Kasumi-1 (cell line): Measurements from ENCODE around the gene PDCD1.
"Not testable (repeated sequence)": the region's sequence is repeated elsewhere in the genome, so short reads cannot be mapped to it uniquely, and the experiment has no call there.

Experiments used
- DNase-seq, 2 experiments: peaks; one replicate each; lab custom pipeline; 2025; lab: John Stamatoyannopoulos, UW

Gene PDCD1

DNA sequence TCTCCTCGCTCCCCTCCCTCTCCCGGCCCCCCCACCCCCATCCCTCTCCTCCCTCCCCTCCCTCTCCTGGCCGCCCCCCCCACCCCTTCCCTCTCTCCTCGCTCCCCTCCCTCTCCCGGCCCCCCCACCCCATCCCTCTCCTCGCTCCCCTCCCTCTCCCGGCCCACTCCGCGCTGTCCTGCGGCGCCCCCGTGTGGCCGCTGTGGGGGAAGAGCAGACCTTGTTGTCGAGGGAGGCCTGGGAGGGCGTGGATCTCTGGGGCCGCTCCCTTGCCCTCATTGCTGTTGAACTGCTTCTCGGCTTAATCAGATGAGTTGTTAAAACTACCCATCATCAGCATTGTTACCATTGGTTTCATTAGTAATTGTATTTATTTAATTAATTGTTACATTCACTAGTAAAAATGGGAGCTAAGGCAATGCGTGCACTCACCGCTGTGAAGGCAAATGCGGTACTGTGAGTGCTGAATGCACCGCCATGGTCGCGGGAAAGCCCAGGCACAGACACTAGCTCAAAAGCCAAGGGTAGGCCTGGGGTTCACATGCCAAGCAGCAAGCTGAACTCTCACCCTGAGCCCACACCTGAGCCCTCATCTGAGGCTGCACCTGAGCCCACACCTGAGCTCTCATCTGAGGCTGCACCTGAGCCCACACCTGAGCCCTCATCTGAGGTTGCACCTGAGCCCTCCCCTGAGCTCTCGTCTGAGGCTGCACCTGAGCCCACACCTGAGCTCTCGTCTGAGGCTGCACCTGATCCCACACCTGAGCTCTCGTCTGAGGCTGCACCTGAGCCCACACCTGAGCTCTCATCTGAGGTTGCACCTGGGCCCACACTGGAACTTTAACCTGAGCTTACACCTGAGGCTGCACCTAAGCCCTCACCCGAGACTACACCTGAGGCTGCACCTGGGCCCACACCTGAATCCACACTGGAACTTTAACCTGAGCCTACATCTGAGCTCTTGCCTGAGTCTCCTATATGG lies 19.6 kb upstream of the PDCD1 start:
- peak; percentile 35 to 40 for DNase-seq

DNA sequence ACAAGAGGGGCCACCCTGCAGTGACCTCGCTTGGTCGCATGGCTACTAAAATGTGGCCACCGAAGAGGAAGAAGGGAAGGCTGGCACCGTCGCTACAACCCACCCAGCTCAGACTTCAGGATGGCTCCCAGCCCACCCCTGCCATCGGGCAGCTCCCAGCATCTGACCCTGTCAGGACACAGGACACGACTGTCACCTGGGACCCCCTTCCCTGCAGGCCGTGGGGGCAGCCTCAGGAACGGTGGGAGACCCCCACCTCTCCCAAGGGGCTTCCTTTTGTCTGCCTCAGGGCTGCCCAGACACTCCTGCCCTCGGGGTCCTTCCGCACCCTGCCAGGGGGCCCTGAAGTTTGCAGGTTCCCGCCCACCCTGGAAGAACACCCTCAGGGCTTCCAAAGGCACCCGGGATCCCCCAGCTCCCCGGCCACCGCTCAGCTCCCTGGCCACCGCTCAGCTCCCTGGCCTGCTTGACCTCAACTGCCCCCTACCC lies 18.5 kb upstream of the PDCD1 start:
- DNase-seq = no peak

DNA sequence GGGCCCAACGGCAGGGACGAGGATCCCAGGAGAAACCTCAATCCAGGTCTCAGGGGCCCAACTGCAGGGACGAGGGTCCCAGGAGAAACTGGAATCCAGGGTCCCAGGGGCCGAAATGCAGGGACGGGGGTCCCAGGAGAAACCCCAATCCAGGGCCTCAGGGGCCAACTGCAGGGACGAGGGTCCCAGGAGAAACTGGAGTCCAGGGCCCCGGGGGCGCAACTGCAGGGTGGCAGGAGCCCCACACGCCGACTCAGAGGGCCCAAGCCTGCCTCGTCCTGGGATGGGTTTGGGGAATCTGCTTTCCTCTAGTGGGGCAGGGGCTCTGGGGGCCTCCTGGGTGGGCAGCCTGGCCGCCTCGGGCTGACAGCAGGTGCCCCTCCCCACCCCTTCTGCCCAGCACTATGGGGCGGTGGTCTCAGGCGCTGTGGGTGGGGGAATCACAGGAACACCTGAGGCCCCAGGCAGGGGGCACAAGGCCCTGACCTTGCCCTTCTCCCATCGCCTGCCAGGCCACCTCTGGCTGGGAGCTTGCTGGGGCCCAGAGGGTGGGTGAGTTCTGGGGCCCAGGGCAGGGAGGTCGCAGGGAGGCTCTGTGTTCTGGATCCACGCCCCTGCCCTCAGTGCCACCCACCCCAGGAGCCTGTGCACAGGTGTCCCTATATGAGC lies 18.0 kb upstream of the PDCD1 start:
- no peak for DNase-seq

DNA sequence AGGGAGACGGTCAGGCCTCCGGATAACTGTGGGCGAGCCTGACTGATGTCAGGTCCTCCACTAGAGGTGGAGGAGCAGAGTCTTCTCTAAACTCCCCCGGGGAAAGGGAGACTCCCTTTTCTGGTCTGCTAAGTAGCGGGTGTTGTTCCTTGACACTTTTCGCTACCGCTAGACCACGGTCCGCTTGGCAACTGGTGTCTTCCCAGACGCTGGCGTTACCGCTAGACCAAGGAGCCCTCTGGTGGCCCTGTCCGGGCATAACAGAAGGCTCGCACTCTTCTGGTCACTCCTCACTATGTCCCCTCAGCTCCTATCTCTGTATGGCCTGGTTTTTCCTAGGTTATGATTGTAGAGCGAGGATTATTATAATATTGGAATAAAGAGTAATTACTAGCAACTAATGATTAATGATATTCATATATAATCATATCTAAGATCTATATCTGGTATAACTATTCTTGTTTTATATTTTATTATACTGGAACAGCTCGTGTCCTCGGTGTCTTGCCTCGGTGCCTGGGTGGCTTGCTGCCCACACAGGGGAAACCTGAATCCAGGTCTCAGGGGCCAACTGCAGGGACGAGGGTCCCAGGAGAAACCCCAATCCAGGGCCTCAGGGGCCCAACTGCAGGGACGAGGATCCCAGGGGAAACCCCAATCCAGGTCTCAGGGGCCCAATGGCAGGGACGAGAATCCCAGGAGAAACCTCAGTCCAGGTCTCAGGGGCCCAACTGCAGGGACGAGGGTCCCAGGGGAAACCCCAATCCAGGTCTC lies 17.2 kb upstream of the PDCD1 start:
- DNase-seq = not testable (repeated sequence)

DNA sequence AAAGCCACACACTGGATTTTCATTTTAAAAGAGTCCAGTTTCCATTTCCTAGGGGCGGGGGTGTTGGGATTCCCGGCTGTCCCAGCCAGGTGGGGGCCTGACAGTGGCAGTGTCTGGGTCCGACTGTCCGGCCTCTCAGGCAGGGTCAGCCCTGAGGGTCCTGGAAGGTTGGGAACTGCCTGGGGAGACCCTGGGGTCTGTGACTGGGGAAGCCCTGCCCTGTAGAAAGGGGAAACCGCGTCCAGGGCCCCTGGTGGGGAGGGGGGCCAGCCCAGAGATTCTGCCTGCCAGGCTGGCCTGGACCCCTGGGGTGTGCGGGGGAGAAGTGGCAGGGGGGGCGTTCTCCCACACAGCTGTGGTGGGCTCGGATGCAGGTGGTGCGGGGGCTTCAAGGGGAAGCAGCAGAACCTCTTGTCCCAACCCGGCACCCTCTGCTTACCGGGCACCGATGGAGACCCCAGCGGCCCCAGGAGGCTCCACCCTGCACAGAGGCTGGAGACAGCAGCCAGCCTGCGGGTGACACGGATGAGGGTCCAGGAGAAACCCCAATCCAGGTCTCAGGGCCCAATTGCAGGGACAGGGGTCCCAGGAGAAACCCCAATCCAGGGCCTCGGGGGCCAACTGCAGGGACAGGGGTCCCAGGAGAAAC lies 15.7 kb upstream of the PDCD1 start:
- no peak for DNase-seq

DNA sequence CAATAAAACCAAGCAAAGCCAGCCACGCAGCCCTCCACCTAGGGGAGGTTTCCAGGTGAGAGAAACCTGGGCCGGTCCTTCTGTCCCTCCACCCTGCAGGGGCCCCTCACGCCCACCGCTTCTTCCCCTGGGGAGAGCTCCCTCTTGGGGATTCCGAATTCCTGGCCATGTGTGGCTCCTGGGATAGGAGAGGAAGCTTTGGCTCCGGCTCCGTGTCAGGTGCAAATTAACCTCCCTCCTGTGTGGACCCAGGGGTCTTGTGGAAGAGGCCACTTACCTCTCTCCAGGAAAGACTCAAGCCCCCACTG lies 15.1 kb upstream of the PDCD1 start:
- no peak for DNase-seq

DNA sequence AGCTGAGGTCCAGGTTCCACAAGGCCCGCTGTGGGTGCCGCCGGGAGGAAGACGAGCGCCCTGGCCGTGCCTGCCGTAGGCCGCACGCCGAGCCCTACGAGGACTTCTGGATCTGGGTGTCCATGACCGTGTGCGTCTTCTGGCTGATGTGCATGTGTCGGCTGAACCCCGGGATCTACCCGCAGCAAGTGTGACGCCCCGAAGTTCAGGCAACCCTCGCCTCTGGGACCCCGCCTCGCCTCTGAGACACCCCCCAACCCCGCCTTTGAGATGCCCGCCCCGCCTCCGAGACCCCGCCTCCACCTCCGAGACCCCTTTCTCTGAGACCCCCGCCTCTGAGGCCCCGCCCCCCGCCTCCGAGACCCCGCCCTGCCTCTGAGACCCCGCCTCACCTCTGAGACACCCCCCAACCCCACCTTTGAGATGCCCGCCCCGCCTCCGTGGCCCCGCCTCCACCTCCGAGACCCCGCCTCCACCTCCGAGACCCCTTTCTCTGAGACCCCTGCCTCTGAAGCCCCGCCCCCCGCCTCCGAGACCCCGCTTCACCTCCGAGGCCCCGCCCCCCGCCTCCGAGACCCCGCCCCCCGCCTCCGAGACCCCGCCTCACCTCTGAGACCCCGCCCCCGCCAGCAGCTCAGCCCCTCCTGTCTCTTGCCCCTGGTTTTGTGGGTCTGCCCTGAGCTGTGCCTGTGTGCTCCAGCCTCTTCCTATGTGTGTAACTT lies 14.5 kb upstream of the PDCD1 start:
- DNase-seq = no peak

DNA sequence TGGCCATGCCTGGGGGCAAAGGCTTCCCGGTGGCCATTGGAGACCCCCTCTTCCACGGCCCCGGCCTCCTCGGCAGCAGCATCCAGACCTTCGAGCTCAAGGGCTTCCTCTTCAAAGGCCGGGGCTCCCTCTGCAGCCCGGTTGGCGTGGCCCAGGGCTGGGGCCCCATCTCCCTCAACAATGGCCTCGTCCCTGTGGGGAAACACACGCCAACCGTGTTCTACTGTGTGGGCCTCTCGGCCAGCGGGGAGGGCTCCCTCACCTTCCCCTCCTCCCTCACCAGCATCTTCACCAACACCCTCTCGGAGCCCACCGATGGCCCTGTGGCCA lies 13.6 kb upstream of the PDCD1 start:
- DNase-seq = no peak

DNA sequence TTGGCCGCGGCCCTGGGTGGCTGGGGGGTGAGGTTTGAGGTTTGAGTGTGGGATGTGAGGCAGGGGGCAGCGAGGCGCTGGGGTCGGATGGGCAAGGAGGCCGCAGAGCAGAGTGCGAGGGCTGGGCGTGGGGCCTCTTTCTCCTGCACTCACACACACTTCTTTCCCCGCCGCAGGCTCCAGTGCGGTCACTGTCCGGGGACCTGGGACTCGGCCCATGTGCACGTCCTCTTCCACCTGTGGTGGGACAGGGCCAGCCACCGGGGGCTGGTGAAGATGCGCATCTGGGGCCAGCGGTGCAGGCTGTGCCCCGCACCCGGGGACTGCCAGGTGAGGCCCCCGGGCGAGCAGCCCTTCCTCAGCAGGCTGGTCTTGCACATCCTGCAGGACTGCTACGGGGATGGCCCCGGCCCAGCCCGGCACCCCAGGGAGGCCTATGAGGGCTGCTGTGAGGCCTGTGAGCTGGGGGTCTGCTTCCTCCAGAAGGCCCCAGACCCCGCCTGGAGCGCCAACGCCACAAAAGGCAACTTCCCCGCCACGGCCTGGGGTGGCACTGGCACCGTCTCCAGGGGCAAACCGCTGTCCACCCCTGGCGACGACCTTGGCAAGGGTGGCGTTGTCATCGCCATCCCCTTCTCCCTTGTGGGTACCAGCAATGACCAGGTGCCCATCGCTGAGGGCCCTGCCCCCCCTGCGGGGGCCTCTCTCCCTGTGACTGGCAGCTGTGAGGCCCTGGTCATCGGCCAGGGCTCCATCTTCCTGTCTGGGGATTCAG lies 13.0 kb upstream of the PDCD1 start:
- DNase-seq = no peak

DNA sequence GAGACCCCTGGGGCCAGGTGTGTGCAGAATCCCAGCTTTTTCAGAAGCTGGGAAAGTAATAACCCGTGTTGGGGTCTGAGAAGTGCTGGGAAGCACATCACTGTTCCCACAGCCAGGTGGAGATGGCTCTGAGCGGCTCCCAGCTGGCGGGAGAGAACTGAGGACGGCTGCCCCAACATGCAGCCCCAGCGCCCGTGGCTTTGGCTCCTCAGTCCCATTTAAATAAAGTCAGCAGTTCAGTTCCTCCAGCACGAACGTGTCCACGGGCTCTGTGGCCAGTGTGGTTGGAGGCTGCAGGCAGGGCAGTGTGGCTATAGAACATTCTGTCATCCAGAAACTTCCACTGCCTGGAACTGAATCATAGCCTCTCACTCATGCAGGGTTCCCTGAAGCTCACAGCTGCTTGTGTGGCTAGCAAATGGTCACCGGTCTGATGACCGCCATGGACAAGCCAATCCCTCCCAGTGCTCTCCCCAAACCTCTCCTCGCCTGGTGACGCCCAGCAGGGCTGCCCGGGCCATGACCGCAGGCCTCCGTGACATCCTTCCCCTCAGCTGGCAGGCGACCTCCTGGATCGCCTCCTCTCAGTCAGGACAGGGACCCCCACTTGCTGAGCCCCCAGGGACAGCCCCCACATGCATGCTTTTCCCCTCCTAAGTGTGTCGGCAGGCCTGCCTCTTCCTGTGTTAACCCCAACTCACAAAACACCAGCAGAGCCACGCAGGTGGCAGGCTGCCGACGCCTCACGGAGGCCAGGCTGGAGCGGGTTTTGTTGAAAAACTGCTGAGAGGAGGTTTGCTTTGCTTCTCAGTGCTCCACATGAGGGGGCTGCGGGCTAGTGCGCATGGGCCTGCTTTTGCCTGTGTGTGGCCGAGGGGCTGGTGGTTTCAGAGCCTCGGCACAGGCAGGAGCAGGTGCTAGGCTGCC lies 12.2 kb upstream of the PDCD1 start:
- DNase-seq = no peak

DNA sequence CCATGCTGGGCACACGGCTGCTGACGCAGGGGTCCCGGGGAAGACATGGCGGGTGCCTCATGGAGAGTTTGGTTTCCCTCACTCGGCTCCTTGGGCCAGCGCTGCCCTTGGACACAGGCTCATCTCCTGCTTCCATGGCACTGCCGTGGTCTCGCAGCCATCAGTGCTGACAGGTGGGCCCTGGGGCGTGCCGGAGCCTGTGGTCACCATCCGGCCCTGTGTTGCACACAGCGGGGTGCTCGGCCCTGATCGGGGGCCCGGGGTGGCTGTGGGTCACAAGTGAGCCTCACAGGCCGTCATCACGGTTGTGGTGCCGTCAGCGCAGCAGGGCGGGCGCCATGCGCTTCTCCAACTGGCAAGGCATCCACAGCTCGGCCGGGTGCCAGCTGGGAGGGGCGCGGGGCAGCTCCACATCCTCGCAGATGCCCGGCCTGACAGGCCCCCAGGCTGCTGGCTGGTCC lies 11.4 kb upstream of the PDCD1 start:
- DNase-seq = no peak

DNA sequence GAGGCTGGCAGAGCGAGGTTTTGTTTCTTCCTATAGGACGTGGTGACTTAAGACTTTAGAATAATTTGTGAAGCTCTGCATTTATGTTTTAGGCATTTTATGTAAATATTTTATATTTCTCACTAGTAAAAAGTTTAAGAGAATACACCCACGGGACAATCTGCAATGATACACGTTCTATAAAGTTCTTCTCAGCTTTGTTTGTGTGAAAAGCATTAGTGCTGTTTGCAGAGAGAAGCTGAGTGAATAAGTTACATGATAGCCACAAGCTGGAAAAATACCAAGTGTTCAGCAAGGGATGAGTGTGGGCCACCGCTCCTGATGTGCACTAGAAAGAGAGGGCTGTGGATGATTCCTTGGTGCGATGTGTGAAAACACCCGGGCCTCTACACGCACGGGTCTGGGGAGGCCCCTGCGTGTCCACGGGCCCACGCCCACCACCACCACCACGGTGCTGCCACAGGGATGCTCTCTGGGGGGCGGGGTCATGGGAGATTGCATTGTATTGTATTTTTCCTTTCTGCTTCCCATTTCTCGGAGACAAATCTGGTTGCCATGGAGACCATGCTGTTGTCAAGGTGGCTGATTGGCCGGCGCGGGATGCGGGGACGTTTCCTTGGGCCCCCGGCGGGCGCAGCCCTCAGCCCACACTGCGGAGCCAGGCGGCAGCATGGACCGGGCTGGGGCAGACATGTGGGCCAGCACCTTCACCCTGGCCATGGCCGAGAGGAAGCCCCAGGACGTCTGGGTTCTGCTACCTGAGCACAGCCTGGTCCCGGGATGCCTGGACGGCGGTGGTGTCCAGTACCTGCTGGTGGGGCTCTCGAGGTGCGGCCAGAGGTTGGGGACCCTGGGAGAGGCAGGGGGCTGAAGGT lies 10.6 kb upstream of the PDCD1 start, which contains the start of gene RTP5:
TSS of gene RTP5 (plus strand) at position 643 of the 875 bp plus-strand sequence. CDS start at position 671, 28 bp downstream.
- no peak for DNase-seq

DNA sequence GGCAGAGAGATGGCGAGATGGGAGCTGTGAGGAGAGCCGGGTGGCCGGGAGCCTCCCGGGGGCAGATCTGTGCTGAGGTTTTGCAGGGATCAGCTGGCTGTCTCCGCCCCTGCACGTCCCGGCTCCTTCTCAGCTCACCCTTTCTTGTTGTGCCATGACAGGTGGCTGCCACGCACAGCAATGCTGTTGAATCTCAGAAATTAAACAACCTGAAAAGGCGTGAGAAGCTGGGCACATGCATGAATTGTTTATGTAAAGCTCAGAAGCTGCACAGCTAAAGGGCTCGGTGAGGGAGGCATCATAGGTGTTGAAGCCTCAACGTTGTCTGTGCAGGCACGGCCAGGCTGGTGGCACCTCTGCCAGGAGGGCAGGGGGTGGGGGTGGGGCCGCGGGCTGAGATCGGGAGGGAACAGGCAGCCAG lies 10.0 kb upstream of the PDCD1 start:
- DNase-seq = no peak

DNA sequence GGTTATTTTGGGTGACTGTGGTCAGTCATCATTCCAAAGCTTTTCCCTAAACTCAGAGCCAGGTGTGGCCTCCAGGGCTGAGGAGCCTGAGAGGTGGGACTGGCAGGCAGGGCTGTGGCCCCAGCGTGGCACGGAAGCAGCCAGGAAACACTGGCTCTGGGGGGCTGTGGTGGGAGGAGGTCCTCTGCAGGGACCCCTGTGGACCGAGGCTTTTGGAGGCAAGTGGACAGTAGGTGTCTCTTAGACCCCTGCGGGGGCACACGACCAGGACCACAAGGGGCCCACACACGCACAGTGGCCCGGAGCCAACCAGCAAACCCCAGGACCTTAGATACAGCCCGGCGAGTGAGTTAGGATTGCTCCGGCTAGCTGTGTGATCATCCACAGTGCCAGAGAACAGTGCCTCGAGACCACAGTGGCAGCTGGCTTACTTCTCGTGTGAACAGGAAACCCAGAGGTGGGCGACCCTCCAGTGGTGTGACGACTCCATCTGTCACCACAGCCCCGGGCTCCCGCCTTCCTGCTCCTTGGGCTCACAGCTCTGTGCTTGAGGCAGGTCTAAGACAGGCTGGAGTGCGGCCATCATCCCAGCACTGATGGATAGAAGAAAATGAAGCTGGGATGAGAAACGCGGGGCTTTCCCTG lies 9.2 kb upstream of the PDCD1 start:
- DNase-seq = no peak

DNA sequence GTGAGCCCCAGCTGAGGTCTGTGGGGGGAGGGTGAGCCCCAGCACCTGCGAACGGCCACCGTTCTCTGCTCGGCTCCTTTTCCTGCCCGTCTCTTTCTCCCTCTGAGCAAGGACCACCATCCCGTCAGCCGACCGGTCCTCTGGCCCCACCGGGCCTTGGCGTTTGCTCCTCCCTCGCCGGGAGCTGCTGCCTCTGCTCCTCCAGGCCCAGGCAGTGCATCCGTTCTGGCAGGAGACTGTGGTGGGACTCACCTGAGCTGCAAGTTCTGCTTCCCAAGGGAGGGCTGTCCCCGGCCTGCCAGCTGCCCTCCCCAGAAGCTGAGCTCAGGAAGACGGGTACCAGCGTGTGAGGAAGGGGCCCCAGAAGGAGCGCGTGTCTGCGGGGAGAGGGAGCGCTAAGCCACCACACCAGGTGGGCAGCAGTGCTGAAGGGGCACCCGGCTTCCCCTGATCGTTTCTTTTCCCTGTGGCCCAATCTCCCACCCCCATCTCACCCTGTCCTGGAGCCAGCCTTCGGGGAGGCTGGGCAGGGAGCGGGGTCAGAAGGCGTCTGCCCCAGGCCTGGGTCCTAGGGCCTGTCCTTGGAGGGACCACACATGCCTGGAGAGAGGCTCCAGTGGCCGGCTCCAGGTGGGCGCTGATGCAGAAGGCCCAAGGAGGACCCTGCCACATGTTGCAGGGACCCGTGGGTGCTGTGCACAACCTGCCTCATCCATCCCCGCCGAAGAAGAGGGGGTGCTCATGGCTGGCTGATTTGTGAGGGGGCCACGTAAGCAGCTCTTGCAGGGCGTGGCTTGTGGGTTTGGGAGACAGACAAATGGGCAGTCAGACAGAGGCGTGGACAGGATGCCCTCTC lies 8.3 kb upstream of the PDCD1 start:
- DNase-seq = no peak

DNA sequence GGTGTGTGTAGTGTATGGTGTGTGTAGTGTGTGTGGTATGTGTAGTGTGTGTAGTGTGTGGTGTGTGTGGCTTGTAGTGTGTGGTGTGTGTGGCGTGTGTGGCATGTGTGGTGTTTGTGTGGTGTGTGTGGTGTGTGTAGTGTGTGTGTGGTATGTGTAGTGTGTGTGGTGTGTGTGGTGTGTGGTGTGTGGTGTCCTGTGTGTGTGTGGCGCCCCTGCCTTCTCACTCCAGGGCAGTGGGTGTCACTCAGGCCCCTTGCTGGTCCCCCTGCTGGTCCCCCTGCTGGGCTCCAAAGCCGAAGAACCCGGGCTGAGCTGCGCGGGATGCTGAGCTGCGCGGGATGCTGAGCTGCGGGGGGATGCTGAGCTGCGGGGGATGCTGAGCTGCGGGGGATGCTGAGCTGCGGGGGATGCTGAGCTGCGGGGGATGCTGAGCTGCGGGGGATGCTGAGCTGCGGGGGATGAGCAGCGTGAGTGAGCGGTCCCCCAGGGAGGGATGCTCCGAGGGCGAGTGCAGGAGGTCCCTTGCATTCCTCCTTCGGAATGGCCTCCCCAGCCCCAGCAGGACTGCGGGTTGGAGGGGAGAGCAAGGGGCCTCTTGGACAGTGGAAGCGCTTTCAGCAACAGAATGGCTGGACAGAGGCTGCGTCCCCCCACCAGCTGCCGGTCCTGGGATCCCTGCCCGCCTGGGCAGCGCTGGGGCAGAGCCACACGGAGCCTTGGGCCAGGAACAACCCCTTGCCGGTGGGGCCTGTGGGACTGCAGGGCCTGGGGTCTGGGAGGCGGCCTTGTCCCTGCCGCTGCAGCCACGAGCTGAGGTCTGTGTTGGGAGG lies 7.5 kb upstream of the PDCD1 start:
- no peak for DNase-seq
